GM12878 (cell line): Measurements from ENCODE around the gene ADAM10. TPM values are rescaled to one million over a fixed set of nuclear protein-coding genes. Genes with fewer than 3 reads are reported as not detected.

Source experiments
- ATAC-seq: fragments of 200-7000 bp; cut with Tn5 transposase; 3 replicates; pipeline ENCODE4 v1.9.1; 2020; ENCODE audit warnings: mild to moderate bottlenecking, moderate library complexity
- BruUV-seq: library from RNA; stranded (reverse); fragments of 400-500 nt; replicated peaks from 2 replicates; lab custom pipeline; 2021; lab: Mats Ljungman, UMichigan
- CTCF ChIA-PET: fragments of 300-600 bp; sonication (Branson Sonifier 250); formaldehyde crosslinking; extraction: SDS; loops from one replicate; lab custom pipeline; 2021; ENCODE audit warnings: inconsistent platforms; lab: Yijun Ruan, JAX
- POLR2A ChIA-PET: fragments of 350-600 bp; formaldehyde crosslinking; extraction: SDS; loops from one replicate; lab custom pipeline; 2021; ENCODE audit warnings: inconsistent platforms; lab: Charles Lee
- RAD21 ChIA-PET: fragments of 300-600 bp; sonication (Branson Sonifier 250); formaldehyde crosslinking; loops from one replicate; lab custom pipeline; 2023; ENCODE audit warnings: antibody characterized with exemption; ENCODE audit not compliant: unreplicated experiment; lab: Charles Lee
- SMC1A ChIA-PET: fragments of 300-600 bp; sonication (Branson Sonifier 250); formaldehyde crosslinking; loops from one replicate; lab custom pipeline; 2023; ENCODE audit not compliant: unreplicated experiment, uncharacterized antibody; lab: Charles Lee
- DNase-seq: peaks from one replicate; pipeline ENCODE4 v3.0.0-alpha.2; 2011; ENCODE audit warnings: low read depth, low spot score
- FAIRE-seq: peaks from 3 replicates; lab custom pipeline; 2011; peaks lifted over from hg19 to GRCh38; lab: Jason Lieb, UNC
- H2AFZ ChIP-seq: 2 replicates; pipeline ENCODE4 v1.6.0; 2011; ENCODE audit warnings: low read depth, low read length, control low read depth; ENCODE audit not compliant: control insufficient read depth
- H3K27ac ChIP-seq: 2 replicates; pipeline ENCODE4 v1.5.1; 2011; ENCODE audit warnings: control low read depth; ENCODE audit not compliant: control insufficient read depth, insufficient read depth
- H3K27me3 ChIP-seq, 2 experiments: replicated peaks in 1 of 2; 2 replicates each; pipeline versions ENCODE4 v1.6.0 to v1.6.1; 2011; ENCODE audit warnings: low read length in 1 of 2; ENCODE audit not compliant: control insufficient read depth in 2 of 2, insufficient read depth in 2 of 2
- H3K36me3 ChIP-seq, 2 experiments: 2 replicates each; pipeline ENCODE4 v1.5.1; 2011; ENCODE audit warnings: low read length in 1 of 2; ENCODE audit not compliant: control insufficient read depth in 2 of 2, insufficient read depth in 2 of 2
- H3K4me1 ChIP-seq: 2 replicates; pipeline ENCODE4 v1.6.1; 2011; ENCODE audit warnings: mild to moderate bottlenecking, low read length, moderate library complexity, mixed read lengths; ENCODE audit not compliant: control insufficient read depth, insufficient read depth
- H3K4me2 ChIP-seq: 2 replicates; pipeline ENCODE4 v1.6.0; 2011; ENCODE audit warnings: control low read depth; ENCODE audit not compliant: control insufficient read depth, insufficient read depth
- H3K4me3 ChIP-seq: fragments of 200-600 bp; sonication (generic); 2 replicates; pipeline ENCODE4 v1.5.1; 2016
- H3K79me2 ChIP-seq: 2 replicates; pipeline ENCODE4 v1.6.0; 2011; ENCODE audit warnings: low read length; ENCODE audit not compliant: control insufficient read depth, insufficient read depth
- H3K9ac ChIP-seq: 2 replicates; pipeline ENCODE4 v1.8.0; 2011; ENCODE audit warnings: low read length, control low read depth, mixed read lengths; ENCODE audit not compliant: control insufficient read depth, insufficient read depth
- H3K9me3 ChIP-seq: replicated peaks from 3 replicates; pipeline ENCODE4 v1.5.1; 2011; ENCODE audit warnings: mild to moderate bottlenecking, low read length; ENCODE audit not compliant: control insufficient read depth, insufficient read depth
- H4K20me1 ChIP-seq: 2 replicates; pipeline ENCODE4 v1.6.0; 2011; ENCODE audit not compliant: control insufficient read depth, insufficient read depth
- E4F1 ChIP-seq: fragments of 450-650 bp; IDR thresholded peaks from 2 replicates; pipeline ENCODE4 v1.6.1; 2018; ENCODE audit warnings: borderline replicate concordance, mild to moderate bottlenecking; ENCODE audit not compliant: partially characterized antibody
- SP1 ChIP-seq: IDR thresholded peaks from one replicate; pipeline ENCODE4 v1.6.1; 2011; ENCODE audit warnings: low read depth, low read length
- SREBF2 ChIP-seq: IDR thresholded peaks from 2 replicates; pipeline ENCODE4 v1.6.1; 2012; ENCODE audit warnings: mild to moderate bottlenecking, low read length
- STAT1 ChIP-seq: fragments of 450-650 bp; conservative IDR thresholded peaks from 2 replicates; pipeline ENCODE4 v1.6.1; 2014; ENCODE audit warnings: antibody characterized with exemption, mild to moderate bottlenecking
- SUPT20H ChIP-seq: IDR thresholded peaks from 2 replicates; pipeline ENCODE4 v1.6.1; 2011; ENCODE audit warnings: low read depth, mild to moderate bottlenecking, low read length, moderate library complexity, borderline replicate concordance; ENCODE audit not compliant: control insufficient read depth
- WGBS: methylation state at CpG from one replicate; pipeline ENCODE4 v1.1.6; 2016; ENCODE audit warnings: low lambda C conversion rate; ENCODE audit not compliant: insufficient replicate concordance, insufficient coverage; ENCODE audit errors: missing lambda C conversion rate; 5-methylcytosine and 5-hydroxymethylcytosine counted together
- in situ Hi-C: fragments of 300-500 bp; cut with MboI; formaldehyde crosslinking; loops from 9 replicates; pipeline ENCODE4 v1.14.3; 2018; ENCODE audit warnings: mixed read lengths
- intact Hi-C: fragments of 100-400 bp; cut with micrococcal nuclease; formaldehyde crosslinking; loops from one replicate; pipeline ENCODE4 v1.14.2; 2022; ENCODE audit not compliant: unreplicated experiment
- polyA plus RNA-seq, 11 experiments: library from polyadenylated mRNA; depleted of rRNA in 4 of 11; unstranded in 6 of 11; stranded (reverse) in 5 of 11; fragments of >200 nt; fragmentation: Nextera tagmentation in 4 of 11; fragmentation: Illumina TruSeq in 1 of 11; extraction: Ambion mirVana in 4 of 11; extraction: Trizol in 1 of 11; gene quantifications; 1 replicate in 1 of 11; 2 replicates in 10 of 11; pipeline versions ENCODE4 v1.2.1 to v1.2.3, GENCODE V29; 2011 to 2016; ENCODE audit warnings: inconsistent platforms in 2 of 11, missing spikeins in 2 of 11, low read depth in 1 of 11
- total RNA-seq, 4 experiments: library from RNA; depleted of rRNA in 3 of 4; stranded (reverse); fragments of >200 nt in 3 of 4; fragmentation: Illumina TruSeq in 1 of 4; extraction: Trizol in 1 of 4; gene quantifications; 2 replicates each; pipeline versions ENCODE4 v1.2.1 to v1.2.3, GENCODE V29; 2013 to 2021

Gene ADAM10
- total and polyA plus RNA-seq, 10 of the 15 experiments (the other 5 are each of a cell fraction or from before 2014, with no cell fraction given), result 10.0 to 88.9 (median 51.7) TPM

- no TSS peak for BruUV-seq
- no peak for ATAC-seq
- FAIRE-seq, result peak; percentile 35
Measured at GRCh38 chr15:58742022-58742813, 7.3 kb downstream of the ADAM10 start.

More at GRCh38 chr15:58742022-58742813, 7.3 kb downstream of the ADAM10 start:
- intact Hi-C loops, result loop anchor here (10.0 kb wide), 1 partner anchor 287 kb away; no protein-coding TSS in a partner anchor
- Histone ChIP-seq H3K9me3 (no peaks in the 10 kb centered on the region; the same call in 2 of the 3 replicates), H3K9ac (no peak overlapping the region), H3K27me3 (no peaks in the 10 kb centered on the region), H3K27ac (no peak overlapping the region), H4K20me1 (no peaks in the 10 kb centered on the region), H3K4me2 (no peak overlapping the region), H3K79me2 (peaks cover 94% of the 10 kb centered on the region), H3K4me3 (no peak overlapping the region), H3K4me1 (no peaks in the 10 kb centered on the region), H3K36me3 (no peaks in the 10 kb centered on the region), H2AFZ (no peak overlapping the region)
- no peak for DNase-seq
- ChIA-PET SMC1A (interaction anchor here (1.3 to 2.9 kb wide), 5 partner anchors 15 to 114 kb away, joined by 5 to 11 read pairs (median 5); partner anchors contain the start of gene MINDY2), RAD21 (interaction anchor here (3.6 kb wide), 1 partner anchor 17 kb away, joined by 17 read pairs; no protein-coding TSS in a partner anchor), CTCF (interaction anchor here (0.5 to 3.0 kb wide), 6 partner anchors 9 to 472 kb away, joined by 3 to 17 read pairs (median 3); partner anchors contain the start of gene MINDY2), POLR2A (interaction anchor here (0.7 kb wide), 1 partner anchor 187 kb away, joined by 3 read pairs; no protein-coding TSS in a partner anchor)
- no peak for TF ChIP-seq STAT1
- TF ChIP-seq E4F1, result no peak
- no peak for TF ChIP-seq SUPT20H
- TF ChIP-seq SREBF2, result no peak
- no peak for TF ChIP-seq SP1
- WGBS, result 98% methylated on average over 8 of the region's 8 CpGs
- in situ Hi-C loops, result no loop called here
